Stimulated activated CD8-positive, alpha-beta memory T cell treated with anti-CD3 and anti-CD28 coated beads, Interleukin-4, amount 100 ng/mL, for 4 hours (primary cell): ENCODE measurements around the gene OLIG1.

Experiments
- DNase-seq, 2 donors: peaks; one replicate each; pipeline ENCODE4 v3.0.0-alpha.2; 2020; ENCODE audit warnings: low read depth in 2 of 2, low spot score in 1 of 2

OLIG1 gene

GRCh38 chr21:33069994-33070743 is at the start of gene OLIG1:
TSS of gene OLIG1 (plus strand) at chr21:33070141. CDS start at chr21:33070247, 106 bp downstream.
- no peak for DNase-seq

DNA sequence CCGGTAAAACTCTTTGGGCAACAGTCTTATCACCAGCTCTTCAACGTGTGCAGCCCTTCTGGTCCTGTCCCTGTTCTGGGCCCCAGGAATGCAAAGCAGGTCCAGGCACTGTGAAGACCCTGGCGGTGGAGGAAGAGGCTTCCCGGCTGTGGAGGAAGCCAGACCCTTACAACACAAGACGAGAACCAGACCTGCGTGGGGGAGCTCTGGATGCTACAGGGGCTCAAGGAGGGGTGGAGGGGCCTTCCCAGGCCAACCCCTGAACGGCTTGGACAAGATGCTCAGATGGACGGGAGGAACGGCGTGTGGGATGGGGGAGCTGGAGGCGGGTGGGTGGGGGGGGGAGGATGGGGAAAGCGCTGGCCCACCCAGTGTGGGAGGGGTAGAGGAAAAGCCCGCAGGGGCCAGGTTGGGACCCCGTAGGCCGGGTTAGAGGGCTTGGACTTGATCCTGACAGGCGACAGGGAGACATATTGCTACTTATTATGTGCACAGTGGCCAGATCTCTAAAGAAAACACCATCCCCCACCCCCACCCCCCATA is 49.3 kb upstream of the OLIG1 start:
- DNase-seq = no peak

GRCh38 chr21:33021150-33021549 is 48.8 kb upstream of the OLIG1 start:
- DNase-seq = no peak

- no peak for DNase-seq
Measured at GRCh38 chr21:33021667-33022066, 48.3 kb upstream of the OLIG1 start.

DNA sequence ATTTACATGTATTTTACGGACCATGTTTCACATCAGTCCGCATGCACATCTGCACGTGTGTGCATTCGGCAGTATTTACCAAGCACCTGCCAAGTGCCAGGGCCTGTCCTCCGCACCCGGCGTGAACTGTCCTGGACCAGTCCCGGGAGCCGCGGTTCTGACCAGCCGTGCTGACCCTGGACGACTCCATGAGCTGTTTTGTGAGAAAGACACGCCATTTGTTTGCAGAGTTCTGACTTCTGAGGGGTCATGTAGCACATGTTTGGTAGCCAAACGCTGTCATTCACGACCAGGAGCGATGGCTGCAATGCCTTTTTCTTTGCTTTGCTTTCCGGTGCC is 47.5 kb upstream of the OLIG1 start:
- no peak for DNase-seq

GRCh38 chr21:33022828-33023573 is 46.9 kb upstream of the OLIG1 start:
- DNase-seq = no peak

- no peak for DNase-seq
Measured at GRCh38 chr21:33023574-33024200, 46.3 kb upstream of the OLIG1 start.

DNA sequence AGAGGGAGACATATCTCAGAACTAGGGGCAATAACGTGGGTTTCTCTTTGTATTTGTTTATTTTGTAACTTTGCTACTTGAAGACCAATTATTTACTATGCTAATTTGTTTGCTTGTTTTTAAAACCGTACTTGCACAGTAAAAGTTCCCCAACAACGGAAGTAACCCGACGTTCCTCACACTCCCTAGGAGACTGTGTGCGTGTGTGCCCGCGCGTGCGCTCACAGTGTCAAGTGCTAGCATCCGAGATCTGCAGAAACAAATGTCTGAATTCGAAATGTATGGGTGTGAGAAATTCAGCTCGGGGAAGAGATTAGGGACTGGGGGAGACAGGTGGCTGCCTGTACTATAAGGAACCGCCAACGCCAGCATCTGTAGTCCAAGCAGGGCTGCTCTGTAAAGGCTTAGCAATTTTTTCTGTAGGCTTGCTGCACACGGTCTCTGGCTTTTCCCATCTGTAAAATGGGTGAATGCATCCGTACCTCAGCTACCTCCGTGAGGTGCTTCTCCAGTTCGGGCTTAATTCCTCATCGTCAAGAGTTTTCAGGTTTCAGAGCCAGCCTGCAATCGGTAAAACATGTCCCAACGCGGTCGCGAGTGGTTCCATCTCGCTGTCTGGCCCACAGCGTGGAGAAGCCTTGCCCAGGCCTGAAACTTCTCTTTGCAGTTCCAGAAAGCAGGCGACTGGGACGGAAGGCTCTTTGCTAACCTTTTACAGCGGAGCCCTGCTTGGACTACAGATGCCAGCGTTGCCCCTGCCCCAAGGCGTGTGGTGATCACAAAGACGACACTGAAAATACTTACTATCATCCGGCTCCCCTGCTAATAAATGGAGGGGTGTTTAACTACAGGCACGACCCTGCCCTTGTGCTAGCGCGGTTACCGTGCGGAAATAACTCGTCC is 45.5 kb upstream of the OLIG1 start:
- no peak for DNase-seq

DNA sequence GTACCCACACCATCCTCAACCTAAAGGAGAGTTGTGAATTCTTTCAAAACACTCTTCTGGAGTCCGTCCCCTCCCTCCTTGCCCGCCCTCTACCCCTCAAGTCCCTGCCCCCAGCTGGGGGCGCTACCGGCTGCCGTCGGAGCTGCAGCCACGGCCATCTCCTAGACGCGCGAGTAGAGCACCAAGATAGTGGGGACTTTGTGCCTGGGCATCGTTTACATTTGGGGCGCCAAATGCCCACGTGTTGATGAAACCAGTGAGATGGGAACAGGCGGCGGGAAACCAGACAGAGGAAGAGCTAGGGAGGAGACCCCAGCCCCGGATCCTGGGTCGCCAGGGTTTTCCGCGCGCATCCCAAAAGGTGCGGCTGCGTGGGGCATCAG is 44.8 kb upstream of the OLIG1 start:
- DNase-seq = no peak

GRCh38 chr21:33025489-33026442 is 44.2 kb upstream of the OLIG1 start, which contains the start of gene OLIG2:
TSS of gene OLIG2 (plus strand) at chr21:33025935. CDS start at chr21:33026863, 928 bp downstream.
- DNase-seq = no peak

DNA sequence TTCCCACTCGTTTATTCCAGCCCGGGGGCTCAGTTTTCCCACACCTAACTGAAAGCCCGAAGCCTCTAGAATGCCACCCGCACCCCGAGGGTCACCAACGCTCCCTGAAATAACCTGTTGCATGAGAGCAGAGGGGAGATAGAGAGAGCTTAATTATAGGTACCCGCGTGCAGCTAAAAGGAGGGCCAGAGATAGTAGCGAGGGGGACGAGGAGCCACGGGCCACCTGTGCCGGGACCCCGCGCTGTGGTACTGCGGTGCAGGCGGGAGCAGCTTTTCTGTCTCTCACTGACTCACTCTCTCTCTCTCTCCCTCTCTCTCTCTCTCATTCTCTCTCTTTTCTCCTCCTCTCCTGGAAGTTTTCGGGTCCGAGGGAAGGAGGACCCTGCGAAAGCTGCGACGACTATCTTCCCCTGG is 43.5 kb upstream of the OLIG1 start:
- no peak for DNase-seq

DNA sequence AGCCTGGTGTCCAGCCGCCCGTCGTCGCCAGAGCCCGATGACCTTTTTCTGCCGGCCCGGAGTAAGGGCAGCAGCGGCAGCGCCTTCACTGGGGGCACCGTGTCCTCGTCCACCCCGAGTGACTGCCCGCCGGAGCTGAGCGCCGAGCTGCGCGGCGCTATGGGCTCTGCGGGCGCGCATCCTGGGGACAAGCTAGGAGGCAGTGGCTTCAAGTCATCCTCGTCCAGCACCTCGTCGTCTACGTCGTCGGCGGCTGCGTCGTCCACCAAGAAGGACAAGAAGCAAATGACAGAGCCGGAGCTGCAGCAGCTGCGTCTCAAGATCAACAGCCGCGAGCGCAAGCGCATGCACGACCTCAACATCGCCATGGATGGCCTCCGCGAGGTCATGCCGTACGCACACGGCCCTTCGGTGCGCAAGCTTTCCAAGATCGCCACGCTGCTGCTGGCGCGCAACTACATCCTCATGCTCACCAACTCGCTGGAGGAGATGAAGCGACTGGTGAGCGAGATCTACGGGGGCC is 43.0 kb upstream of the OLIG1 start:
- no peak for DNase-seq

DNA sequence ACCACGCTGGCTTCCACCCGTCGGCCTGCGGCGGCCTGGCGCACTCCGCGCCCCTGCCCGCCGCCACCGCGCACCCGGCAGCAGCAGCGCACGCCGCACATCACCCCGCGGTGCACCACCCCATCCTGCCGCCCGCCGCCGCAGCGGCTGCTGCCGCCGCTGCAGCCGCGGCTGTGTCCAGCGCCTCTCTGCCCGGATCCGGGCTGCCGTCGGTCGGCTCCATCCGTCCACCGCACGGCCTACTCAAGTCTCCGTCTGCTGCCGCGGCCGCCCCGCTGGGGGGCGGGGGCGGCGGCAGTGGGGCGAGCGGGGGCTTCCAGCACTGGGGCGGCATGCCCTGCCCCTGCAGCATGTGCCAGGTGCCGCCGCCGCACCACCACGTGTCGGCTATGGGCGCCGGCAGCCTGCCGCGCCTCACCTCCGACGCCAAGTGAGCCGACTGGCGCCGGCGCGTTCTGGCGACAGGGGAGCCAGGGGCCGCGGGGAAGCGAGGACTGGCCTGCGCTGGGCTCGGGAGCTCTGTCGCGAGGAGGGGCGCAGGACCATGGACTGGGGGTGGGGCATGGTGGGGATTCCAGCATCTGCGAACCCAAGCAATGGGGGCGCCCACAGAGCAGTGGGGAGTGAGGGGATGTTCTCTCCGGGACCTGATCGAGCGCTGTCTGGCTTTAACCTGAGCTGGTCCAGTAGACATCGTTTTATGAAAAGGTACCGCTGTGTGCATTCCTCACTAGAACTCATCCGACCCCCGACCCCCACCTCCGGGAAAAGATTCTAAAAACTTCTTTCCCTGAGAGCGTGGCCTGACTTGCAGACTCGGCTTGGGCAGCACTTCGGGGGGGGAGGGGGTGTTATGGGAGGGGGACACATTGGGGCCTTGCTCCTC is 42.3 kb upstream of the OLIG1 start:
- DNase-seq = no peak

- no peak for DNase-seq
Measured at GRCh38 chr21:33028287-33028670, 41.7 kb upstream of the OLIG1 start.

GRCh38 chr21:33028773-33029384 is 41.1 kb upstream of the OLIG1 start:
- DNase-seq = no peak

- DNase-seq = no peak
Measured at GRCh38 chr21:33029385-33029921, 40.5 kb upstream of the OLIG1 start.

DNA sequence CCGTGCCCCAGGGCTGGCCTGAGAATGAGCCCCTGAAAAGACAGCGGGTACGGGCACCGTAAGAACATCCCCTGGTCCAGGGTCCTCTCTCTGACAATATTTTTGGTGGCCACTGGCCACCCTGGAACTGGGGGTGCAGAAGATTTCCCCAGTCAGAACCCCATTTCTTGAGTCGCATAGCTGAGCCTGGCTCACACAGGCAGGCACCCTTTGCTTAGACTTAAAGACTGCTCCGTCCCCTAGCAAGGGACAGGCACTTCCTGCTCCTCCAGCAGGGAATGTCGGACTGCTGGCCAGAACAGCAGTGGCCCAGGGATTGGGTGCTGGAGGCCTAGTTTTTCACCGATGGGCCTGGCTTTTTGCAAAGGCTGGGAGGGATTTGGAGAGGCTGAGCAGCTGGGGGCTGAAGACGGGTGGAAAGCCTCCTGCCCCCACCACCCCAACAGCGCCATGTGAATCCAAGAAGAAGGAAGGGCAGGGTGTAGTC is 39.9 kb upstream of the OLIG1 start:
- DNase-seq = no peak

GRCh38 chr21:33030633-33031032 is 39.3 kb upstream of the OLIG1 start:
- no peak for DNase-seq
